SHP77 (cell line): ENCODE measurements around the gene C14orf93.

Experiments used
- DNase-seq, 2 experiments: peaks; one replicate each; lab custom pipeline; 2025; lab: John Stamatoyannopoulos, UW

Gene C14orf93

DNA sequence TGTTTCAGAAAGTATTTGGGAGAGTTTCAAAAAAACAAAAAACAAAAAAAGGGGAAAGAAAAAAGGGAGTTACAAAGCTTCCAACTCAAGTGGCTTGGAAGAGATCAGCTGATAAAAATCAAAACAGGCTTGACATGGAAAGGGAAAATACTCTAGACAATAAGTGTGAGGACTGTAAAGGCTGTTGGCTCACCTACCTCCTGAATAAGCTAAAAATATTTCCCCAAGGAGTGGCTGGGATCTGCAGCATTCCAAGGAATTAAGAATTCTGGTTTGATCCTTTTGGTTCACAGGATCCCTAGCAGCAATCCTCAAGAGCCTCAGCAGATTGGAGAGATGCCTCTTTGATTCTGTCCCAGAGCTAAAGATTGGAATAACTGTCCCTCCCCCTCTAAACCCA lies 16.4 kb downstream of the C14orf93 start:
- no peak for DNase-seq

DNA sequence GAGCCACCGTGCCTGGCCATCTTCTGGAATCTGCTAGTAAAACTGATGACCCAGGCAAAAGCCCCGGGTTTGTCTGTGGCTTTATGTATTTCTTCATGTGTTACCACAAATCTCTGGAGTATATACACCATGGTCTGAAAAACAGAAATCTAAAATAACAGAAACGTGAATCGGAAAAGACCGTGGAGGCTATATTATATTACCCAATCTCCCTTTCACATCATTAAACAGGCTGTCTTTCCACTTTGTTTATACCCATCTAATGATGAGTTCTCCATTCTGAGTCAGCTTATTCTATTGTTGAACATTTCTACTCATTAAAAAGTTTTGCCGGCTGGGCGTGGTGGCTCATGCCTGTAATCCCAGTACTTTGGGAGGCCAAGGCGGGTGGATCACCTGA lies 18.1 kb downstream of the C14orf93 start:
- no peak for DNase-seq

DNA sequence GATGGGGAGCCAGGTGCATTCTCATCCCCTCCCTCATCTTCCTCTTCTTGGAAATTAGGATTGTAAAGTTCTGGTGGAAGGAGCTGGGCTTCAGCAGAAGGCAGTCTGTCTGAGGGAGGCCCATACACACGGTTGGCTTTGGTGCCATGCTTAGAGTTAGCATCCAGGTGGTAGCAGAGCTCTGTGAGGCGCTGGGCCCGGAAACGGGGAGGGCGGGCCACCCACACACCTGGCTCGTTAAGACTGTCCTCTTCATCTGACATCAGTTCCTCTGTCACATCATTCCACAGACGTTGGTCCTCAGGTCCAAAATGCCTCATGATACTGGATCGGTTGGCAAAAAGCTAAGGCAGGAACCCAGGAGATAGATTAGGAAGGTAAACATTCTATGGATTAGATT lies 22.7 kb downstream of the C14orf93 start:
- no peak for DNase-seq

DNA sequence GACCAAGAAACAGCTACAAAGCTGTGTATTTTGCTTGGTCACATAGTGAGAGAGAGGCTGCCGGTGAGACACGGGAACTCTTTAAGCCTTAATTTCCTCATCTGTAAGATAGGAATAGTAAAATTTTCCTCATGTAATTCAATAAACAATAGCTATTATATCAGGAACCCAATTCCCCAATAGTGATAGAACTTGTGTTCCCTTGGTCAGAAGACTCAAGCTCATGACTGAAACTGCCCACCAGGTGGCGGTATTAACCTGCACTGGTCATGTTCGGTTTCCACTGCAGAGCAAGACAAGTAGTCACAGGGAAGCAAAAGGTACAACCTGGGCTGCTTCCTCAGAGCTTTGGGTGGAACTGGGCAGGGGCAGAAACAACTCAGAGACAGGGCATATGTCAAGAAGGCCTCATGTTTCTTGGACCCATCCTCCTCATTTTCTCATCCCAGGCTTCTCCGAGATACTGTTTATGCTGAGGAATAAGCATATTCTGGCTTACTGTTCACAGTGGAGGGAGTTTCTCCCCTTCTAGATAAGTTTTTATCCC lies 23.4 kb downstream of the C14orf93 start:
- DNase-seq, result peak; percentile 83 to 88

DNA sequence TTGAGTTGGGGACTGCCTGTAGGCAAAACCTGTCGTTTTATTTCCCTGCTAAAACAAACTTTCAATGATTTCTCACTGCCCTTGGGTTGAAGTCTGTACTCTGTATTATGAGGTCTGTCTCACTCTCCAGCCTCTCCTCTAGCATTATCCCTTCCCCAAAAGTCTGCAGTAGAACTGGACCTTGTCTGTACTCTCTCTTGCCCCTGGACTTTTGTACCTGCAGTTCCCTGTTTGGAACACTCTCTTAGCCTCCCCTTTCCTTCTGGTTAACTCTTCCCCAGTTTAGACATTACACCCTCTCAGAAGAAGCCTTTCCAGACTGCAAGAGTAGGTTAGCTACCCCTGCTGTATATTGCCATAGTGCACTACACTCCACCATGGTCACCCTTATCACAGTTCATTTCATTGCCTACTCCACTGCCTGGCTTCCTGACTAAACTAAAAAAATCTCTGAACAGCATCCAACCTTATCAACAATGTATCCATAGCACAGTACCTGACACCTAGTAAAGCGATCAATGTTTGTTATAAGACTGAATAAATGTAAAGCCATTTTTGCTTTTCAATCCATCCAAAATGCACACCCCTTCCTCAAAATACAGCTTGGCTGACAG lies 23.9 kb downstream of the C14orf93 start:
- no peak for DNase-seq

DNA sequence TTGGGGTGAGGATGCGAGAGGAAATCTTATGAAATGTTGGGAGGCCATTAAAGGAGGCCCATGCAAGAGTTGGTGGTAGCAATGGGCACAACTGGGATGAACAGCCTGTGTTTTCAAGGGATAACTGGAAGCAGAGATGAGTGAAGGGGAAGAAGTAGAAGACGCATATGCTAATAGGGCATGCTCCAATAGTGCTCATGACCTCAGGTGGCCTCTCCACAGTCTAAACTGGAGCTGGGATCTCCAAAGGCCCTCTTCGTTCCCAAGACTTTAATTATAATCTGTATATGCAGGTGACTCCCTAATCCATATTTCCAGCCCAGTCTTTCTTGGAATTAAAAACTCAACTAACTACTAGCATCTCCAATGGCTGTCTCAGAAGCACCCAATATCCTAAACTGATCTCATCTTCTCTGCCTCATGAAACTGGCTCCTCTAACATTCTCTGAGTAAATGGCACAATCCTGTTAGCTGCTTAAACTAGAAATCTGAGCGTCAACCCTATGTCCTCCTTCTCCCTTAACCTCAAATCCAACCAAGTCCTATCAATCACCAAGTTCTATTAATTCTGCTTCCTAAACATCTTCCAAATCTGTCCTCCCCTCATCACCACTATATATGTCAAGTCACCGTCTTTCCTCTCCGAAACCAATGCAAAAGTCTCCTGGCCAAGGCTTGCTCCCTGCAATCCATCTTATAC lies 24.8 kb downstream of the C14orf93 start:
- DNase-seq, result no peak

DNA sequence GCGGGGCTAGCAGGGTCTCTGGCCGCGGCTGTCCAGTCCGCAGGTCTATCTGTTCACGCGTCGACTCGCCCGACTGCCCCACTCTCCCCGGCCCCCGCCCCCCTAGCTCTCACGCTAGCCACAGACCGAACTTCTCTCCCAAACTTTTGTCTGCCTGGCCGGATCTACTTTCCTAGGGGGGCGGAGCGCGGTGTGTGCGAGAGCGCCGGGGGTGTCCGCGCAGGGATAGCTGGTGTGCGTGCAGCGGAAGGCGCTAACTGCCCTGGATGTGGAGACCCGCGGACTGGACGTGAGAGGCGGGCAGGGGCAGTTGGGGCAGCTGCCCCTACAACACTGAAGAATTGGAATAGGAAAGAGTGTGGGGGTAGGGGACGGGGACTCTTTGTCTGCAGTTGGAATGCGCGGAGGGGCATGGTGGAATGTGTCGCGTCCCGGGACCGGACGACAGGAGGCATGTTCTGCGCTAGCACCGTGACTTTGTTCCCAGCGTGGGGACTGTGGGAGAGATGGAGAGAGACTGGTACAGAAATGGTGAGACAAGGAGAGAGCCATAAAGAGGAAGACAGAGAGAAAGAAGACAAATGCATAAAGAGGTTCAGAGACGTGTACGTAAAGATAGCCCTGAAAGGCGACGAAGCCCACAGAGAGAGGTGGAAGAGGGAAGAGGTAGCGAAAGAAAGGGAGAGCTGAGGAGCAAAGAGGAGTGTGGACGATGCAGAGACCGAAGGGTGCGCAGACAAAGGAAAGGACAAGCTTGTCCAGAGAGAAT lies 27.3 kb downstream of the C14orf93 start, which contains the start of gene AJUBA:
TSS of gene AJUBA (minus strand) at position 75 of the 769 bp plus-strand sequence. CDS start 285 bp downstream, outside the sequence.
- peak; percentile 1 to 36 for DNase-seq

DNA sequence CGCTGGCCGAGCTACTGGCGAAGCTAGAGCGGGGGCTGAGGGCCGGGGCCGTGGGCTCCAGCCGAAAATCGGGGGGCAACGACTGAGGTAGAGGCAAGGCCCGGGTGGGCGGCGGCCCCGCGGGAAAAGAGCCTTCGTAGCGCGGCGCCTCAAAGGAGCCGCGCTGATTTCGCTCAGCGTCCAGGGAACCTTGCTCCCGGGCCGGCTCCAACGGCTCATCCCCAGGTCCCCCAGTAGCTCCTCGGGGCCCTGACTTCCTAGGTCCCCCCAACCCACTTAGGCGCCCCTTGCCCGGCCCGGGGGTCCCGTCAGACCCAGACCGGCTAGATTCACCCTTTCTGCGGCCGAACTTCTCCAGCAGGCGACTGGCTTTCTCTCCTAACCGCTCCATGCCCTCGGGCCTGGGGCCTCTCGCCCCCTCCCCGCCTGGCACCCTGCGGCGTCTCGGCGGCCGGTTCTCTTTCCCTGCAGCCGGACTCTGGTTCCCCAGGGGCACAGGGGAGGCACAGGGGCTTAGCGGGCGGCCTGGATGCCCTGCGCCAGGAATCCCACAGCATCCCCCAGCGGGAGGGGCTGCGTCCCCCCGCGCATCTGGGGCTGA lies 28.0 kb downstream of the C14orf93 start:
- no peak for DNase-seq

DNA sequence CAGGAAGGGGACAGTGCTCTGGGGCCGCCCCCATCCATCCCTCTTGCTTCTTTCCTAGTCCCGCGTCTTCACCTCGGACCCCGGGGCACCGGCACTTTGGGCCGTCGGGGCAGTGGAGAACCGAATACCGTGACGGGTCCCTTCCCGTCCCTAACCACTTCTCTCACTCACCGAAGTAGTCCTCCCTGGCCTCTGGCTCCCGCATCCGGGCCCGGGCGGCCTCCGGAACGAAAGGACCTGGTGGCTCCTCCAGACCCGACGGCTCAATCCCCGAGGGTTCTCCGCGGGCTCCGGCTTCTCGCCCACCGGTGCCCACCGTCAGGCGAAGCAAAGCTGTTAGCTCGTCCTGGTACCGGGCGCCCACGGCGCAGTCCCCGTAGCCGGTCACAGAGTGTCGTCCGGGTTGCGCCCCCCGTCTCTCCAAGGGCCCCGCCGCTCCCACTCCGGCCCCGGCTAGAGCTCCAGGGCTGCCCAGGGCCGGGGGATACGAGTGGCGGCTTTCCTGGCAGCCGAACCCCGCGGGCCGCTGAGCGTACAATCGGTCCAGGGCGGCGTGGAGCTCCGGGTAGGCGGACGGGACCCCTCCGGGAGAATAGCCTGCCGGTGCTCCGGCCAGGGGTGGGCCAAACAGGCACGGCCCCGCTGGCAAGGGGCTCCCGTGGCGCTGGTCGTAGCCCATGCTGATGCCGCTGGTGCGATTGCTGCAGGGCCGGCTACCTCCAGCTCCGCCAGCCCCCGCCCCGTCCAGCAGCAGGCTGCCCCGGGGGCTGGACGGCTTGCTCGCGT lies 28.7 kb downstream of the C14orf93 start:
- DNase-seq, result no peak

DNA sequence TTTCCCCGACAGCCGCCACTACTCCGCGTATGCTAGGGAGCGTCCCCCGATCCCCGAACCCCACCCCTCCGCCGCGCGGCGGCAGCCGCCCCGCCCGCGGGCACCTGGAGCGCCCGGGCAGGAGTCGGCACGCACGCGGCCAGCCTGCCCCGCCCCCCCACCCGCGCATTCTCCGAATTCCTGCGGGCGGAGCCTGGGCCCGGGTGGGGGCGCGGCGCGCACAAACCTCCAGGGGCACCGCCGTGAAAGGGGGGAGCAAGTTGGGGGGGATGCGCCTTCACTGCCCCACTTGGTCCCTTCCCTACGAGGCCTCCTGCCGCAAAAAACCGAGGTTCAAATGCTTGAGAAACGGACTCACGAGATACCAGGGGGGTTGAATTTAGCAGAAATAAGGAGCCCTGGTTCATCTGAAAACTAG lies 29.3 kb downstream of the C14orf93 start:
- DNase-seq, result no peak

DNA sequence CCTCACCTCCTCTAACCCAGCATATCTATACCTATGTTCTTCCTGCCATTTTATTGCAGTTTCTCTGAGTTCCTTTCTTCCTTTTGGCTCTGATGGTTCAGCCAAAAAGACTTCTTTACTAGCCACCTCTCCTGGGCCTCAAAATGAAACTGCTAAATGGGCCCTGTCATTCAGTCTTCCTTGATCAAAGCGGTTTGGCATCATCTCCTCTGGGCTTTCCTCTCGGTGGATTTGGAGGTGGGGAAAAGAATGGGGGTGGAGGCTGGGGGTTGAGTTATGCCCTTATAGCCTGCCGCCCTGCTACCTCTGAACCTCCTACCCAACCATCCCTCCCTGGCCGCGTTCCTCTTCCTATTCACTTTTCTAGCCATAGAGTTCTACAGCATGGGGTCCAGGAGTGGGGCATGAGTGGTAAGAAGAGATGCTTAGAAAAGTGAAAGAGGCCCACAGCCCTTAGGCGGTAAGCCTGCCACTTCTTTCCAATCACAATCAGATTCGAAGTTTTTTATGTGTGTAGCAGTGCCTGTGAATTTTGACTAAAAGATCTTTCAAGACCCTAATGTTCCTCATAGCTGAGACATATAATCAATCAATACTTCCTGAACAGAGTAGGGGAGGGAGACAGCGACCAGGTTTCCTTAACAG lies 30.1 kb downstream of the C14orf93 start:
- no peak for DNase-seq

DNA sequence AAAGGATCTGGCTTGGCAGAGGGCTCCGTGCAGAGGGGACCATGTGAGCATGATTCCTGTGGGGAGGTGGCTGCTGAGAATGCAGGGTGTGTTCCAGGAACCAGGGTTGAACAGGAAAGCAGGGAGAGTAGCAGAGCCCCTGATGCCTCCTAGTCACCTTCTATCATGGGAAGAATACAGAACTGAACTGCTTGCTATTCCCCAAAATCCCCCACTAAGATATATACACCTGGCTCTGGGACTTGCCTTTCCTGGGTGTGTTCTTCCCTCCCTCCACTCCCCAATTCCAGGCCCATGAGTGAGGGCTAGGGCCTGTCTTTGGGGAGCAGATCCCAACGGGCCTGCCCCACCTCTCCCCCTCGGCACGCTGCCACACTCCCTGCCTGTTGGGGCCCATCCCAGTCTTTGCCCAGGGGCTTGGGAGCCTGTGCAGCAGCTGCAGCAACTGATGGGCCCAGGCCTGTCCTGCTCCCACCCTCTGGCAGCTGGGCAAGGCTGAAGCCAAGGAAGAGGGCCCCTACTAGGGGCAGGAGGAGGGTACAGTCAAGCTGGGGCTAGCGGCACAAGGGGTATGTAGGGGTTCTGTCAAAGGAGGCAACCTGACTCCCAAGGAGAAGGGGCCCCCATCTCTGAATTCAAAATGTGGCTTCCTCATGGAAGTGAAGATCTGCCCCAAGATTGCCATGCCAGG lies 30.8 kb downstream of the C14orf93 start:
- no peak for DNase-seq

DNA sequence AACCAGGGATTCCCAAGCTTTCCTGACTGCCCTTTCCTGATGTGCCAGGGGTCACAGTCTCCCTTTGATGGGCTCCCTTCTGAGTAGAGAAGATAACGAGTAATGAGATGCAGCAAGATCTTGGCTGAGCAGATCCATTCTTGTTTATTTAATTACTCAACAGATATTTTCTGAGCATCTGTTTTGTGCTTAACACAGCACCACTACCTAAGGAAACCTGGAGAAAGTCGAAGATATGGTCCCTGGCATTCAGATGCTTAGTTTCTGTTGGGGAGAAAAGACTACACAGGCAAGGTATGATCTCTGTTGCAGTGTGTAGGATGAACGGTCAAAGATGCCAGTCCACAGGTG lies 31.5 kb downstream of the C14orf93 start:
- DNase-seq, result no peak

DNA sequence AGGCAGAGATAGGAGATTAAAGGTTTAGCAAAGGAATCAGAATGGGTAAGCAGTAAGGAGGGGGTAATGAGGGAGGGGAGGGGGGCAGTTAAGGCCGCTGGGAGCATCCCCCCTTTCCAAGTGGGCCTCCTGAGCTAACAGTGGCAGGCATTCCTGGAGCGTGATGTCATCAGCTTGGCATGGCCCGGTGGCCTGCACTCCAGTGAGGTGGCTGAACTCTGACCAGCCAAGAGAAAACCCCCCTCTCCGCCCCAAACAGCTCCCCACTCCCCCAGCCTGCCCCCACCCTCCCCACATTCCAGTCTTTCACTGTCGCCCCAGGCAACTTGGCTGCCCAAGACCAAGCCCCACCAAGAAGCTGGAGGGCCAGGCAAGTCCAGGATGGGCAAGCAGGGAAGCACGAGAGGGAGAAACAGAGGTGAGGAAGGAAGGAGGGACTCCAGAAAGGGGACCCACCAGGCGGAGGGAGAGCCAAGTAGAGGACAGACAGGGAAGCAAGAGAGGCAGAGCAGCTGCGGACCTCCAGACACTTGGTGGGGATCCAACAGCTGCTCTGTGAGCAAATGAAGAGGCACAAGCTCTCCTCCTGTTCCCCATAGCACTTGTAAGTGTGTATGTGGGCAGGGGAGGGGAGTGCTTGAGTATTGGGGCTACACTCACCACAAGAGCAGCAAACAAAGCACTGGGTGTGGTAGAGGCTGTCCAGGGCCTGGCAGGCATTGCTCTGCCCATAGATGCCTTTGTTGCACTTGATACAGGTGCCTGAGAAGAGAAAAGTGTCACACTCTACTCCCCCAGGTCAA lies 32.1 kb downstream of the C14orf93 start:
- peak; percentile 15 to 47 for DNase-seq

DNA sequence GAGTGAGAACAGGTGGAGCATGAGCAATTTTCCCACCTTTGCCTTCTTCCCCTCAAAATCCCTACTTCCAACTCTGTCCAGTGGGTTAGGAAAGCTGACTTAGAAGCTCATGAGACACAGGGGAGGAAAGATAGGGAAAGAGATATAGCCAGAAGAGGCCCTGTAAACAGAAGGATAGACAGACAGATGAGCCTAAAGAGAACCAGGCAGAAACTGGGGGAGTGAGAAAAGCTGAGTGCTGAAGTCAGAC lies 32.6 kb downstream of the C14orf93 start:
- no peak for DNase-seq

DNA sequence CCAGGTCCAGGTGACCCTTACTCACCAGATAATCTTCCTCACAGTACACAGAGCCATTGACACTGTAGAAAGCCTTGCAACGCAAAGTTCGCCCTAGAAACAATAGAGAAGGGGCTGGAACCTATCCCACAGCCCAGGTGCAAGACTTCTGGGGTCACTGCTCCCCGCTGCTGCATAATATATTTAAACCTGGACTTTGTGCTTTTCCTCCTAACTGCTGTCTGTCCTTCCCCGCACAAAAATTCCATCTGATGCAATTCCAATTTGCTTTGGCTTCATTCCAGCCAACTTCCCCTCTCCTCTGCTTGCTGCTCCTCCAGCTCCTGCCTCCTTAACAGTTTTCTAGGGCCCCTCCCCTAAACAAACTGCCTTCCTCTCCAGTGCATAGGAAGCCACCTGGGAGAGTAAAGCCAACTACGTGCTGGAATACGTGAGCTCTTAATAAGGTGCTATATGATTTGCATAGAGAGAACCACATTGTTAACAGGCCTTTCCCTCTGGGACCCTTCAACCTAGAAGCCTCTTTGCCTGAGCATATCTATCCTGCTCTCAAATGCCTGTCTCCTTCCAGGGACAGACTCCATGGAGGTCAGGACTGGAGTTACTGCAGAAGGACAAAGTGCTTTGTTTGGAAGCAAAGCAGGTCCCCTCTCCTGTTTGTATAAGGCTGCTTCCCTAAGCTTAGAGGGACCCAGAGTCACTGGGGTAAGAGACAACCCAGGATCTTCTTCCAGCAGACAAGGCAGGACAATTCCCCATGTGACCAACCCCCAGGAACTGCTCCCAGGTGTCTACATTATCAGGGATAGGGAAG lies 33.1 kb downstream of the C14orf93 start:
- peak; percentile 58 to 60 for DNase-seq

DNA sequence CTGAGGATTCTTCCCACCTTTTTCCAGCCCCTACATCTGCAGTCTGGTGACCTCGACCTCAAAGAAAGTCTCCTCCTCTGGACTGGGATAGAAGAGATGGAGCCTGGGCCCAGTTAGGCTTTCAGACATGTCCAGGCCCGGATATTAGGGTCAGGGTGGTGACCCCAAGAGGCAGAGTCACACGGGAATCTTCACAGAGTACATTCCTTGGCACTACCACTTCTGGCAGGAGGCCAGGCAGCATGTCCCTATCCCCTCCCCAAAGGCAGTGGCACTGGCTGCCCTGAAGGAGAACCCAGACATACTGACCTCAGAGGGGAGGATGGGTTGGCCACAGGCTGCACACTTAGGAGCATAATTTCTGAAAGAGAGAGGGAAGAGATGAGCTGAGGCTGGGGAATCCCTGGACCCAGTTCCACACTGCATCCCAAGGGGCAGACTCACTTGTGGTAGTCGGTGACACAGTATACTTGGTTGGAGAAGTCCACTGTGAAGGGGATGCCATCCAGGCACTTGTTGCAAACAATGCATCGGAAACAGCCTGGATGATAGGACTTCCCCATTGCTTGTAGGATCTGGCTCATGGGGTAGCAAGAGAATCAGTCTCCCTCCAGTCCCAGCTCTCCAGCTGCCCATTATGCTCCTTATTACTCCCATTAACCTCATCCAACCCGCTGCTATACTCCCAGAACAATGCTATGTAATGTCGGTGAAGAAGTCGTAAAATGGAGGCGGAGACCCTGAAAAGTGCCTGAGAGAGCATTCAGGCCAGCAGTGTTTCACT lies 35.2 kb downstream of the C14orf93 start:
- no peak for DNase-seq
